IPS-18a (cell line): Measurements from ENCODE around the gene RPE.

Source experiments
- H3K27ac ChIP-seq: one replicate; pipeline ENCODE4 v1.5.1; 2013; ENCODE audit warnings: low read length
- H3K27me3 ChIP-seq: one replicate; pipeline ENCODE4 v1.6.1; 2013; ENCODE audit warnings: mild to moderate bottlenecking, low read length; ENCODE audit not compliant: control insufficient read depth, insufficient read depth
- H3K36me3 ChIP-seq: one replicate; pipeline ENCODE4 v1.6.1; 2013; ENCODE audit warnings: low read depth, low read length; ENCODE audit not compliant: control insufficient read depth
- H3K4me1 ChIP-seq: one replicate; pipeline ENCODE4 v1.6.1; 2013; ENCODE audit warnings: low read depth, low read length; ENCODE audit not compliant: control insufficient read depth
- H3K4me3 ChIP-seq: one replicate; pipeline ENCODE4 v1.5.1; 2013; ENCODE audit warnings: low read length
- H3K9ac ChIP-seq: one replicate; pipeline ENCODE4 v1.6.1; 2013; ENCODE audit warnings: mild to moderate bottlenecking, low read length, moderate library complexity
- H3K9me3 ChIP-seq: one replicate; pipeline ENCODE4 v1.6.1; 2013; ENCODE audit warnings: low read depth, low read length; ENCODE audit not compliant: control insufficient read depth

RPE gene

GRCh38 chr2:210049831-210050230 is 47.4 kb downstream of the RPE start:
- Histone ChIP-seq H3K4me3 (no peak overlapping the region), H3K27ac (no peak overlapping the region), H3K4me1 (no peaks in the 10 kb centered on the region), H3K27me3 (no peaks in the 10 kb centered on the region), H3K9ac (no peak overlapping the region), H3K9me3 (peaks cover 13% of the 10 kb centered on the region), H3K36me3 (no peaks in the 10 kb centered on the region)

- Histone ChIP-seq H3K9ac (no peak overlapping the region), H3K27me3 (no peaks in the 10 kb centered on the region), H3K4me1 (no peaks in the 10 kb centered on the region), H3K36me3 (no peaks in the 10 kb centered on the region), H3K9me3 (peaks cover 13% of the 10 kb centered on the region), H3K27ac (no peak overlapping the region), H3K4me3 (no peak overlapping the region)
Measured at GRCh38 chr2:210050885-210051284, 48.4 kb downstream of the RPE start.

- no peak overlapping the region for H3K27ac ChIP-seq
- H3K4me1 ChIP-seq = no peaks in the 10 kb centered on the region
- no peak overlapping the region for H3K4me3 ChIP-seq
- H3K9ac ChIP-seq = no peak overlapping the region
- no peaks in the 10 kb centered on the region for H3K27me3 ChIP-seq
- H3K9me3 ChIP-seq = peaks cover 3% of the 10 kb centered on the region
- H3K36me3 ChIP-seq = no peaks in the 10 kb centered on the region
Measured at GRCh38 chr2:210054696-210055095, 52.3 kb downstream of the RPE start.

GRCh38 chr2:210055825-210056224 is 53.4 kb downstream of the RPE start:
- no peaks in the 10 kb centered on the region for H3K36me3 ChIP-seq
- H3K9me3 ChIP-seq = peaks cover 3% of the 10 kb centered on the region
- no peak overlapping the region for H3K9ac ChIP-seq
- H3K4me1 ChIP-seq = no peaks in the 10 kb centered on the region
- no peak overlapping the region for H3K4me3 ChIP-seq
- H3K27me3 ChIP-seq = no peaks in the 10 kb centered on the region
- no peak overlapping the region for H3K27ac ChIP-seq

GRCh38 chr2:210063306-210063705 is 60.9 kb downstream of the RPE start:
- no peak overlapping the region for H3K9ac ChIP-seq
- no peaks in the 10 kb centered on the region for H3K4me1 ChIP-seq
- no peaks in the 10 kb centered on the region for H3K36me3 ChIP-seq
- H3K9me3 ChIP-seq = no peaks in the 10 kb centered on the region
- no peaks in the 10 kb centered on the region for H3K27me3 ChIP-seq
- no peak overlapping the region for H3K27ac ChIP-seq
- no peak overlapping the region for H3K4me3 ChIP-seq
